Ecto neural progenitor cell (in vitro differentiated cells): ENCODE data around the gene TRPV5.

Experiments
- DNase-seq: peaks from one replicate; pipeline ENCODE4 v3.0.0-alpha.2; 2018; ENCODE audit warnings: low spot score

The TRPV5 gene

GRCh38 chr7:142870566-142871259, 62.8 kb downstream of the TRPV5 start:
- peak; percentile 26 for DNase-seq

- DNase-seq: peak; percentile 30
These were observed 63.4 kb downstream of the TRPV5 start for GRCh38 chr7:142870147-142870559.

- no peak for DNase-seq
These were observed 64.1 kb downstream of the TRPV5 start for GRCh38 chr7:142869434-142869833.

- DNase-seq: peak; percentile 32
These were observed 64.5 kb downstream of the TRPV5 start for GRCh38 chr7:142868986-142869415.

- DNase-seq: peak; percentile 38
These were observed 65.2 kb downstream of the TRPV5 start for GRCh38 chr7:142868188-142868985.

GRCh38 chr7:142867398-142868187, 66.0 kb downstream of the TRPV5 start:
- peak; percentile 41 for DNase-seq

- no peak for DNase-seq
These were observed 66.5 kb downstream of the TRPV5 start for GRCh38 chr7:142867097-142867378.

- DNase-seq: peak; percentile 37
These were observed 67.0 kb downstream of the TRPV5 start for GRCh38 chr7:142866361-142867096.

GRCh38 chr7:142865766-142866165, 67.8 kb downstream of the TRPV5 start:
- no peak for DNase-seq

GRCh38 chr7:142864980-142865747, 68.4 kb downstream of the TRPV5 start:
- DNase-seq: no peak

- no peak for DNase-seq
These were observed 69.5 kb downstream of the TRPV5 start for GRCh38 chr7:142863891-142864685.

GRCh38 chr7:142862786-142863400, 70.7 kb downstream of the TRPV5 start:
- no peak for DNase-seq

GRCh38 chr7:142862351-142862750, 71.2 kb downstream of the TRPV5 start:
- no peak for DNase-seq

GRCh38 chr7:142860968-142861367, 72.6 kb downstream of the TRPV5 start:
- DNase-seq: no peak

GRCh38 chr7:142859829-142860228, 73.7 kb downstream of the TRPV5 start:
- DNase-seq: no peak

GRCh38 chr7:142859411-142859810, 74.1 kb downstream of the TRPV5 start:
- DNase-seq: no peak
